Mammary epithelial cell (primary cell): ENCODE results near the gene PCYOX1L.

Experiments used
- CTCF ChIP-seq, 2 donors: IDR thresholded peaks in 1 of 2; conservative IDR thresholded peaks in 1 of 2; 2 replicates each; pipeline ENCODE4 v1.5.1; 2011 to 2012; ENCODE audit warnings: inconsistent platforms in 2 of 2, low read length in 2 of 2, mild to moderate bottlenecking in 2 of 2, control low read depth in 1 of 2, low read depth in 1 of 2; ENCODE audit not compliant: insufficient read depth in 1 of 2; ENCODE audit errors: extremely low read depth in 1 of 2
- EZH2 ChIP-seq: IDR thresholded peaks from 2 replicates; pipeline ENCODE4 v1.6.1; 2012; ENCODE audit warnings: low read length, inconsistent platforms, borderline replicate concordance

DNA sequence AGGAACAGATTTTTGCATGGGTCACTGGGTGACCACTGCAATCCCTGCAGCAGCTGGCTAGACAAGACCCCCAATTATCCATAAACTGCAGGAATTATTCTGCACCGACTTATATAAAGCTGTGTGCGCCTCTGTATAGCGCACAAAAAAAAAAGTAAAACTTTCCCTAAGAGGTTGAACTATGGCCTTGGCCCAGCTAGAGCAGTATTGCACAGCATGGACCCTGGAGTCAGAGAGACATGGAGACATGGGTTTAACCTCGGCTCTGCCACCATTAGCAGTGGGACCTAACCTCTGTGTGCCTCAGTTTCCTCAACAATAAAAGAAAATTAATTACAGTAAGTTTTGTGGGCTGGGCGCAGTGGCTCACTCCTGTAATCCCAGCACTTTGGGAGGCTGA lies 29.7 kb upstream of the PCYOX1L start:
- no peak for TF ChIP-seq CTCF (conservative IDR thresholded peaks at IDR 0.05 in 1 of 2, IDR thresholded peaks at IDR 0.05 in 1 of 2; ENCODE audit: extremely low read depth in 1 of 2, insufficient read depth in 1 of 2, low read depth in 1 of 2, low read length in 2 of 2)
- no peak for TF ChIP-seq EZH2
